ENCODE data around the gene TANGO2.

Gene TANGO2

GRCh38 chr22:19996694-19997384 lies 24.1 kb upstream of the TANGO2 start:
- no peak for DNase-seq
- H3K36me3 ChIP-seq, result no peaks in the 10 kb centered on the region
- no peak overlapping the region for H3K4me3 ChIP-seq (ENCODE audit: low read depth, low read length)
- H3K9me3 ChIP-seq (ENCODE audit: severe bottlenecking), result no peaks in the 10 kb centered on the region
- H3K27me3 ChIP-seq (ENCODE audit: insufficient read depth, low read depth, severe bottlenecking), result no peaks in the 10 kb centered on the region
- peak overlapping the region; percentile 34 for H3K27ac ChIP-seq
- TF ChIP-seq CTCF (IDR thresholded peaks at IDR 0.05; ENCODE audit: low read depth, low read length), result no peak

GRCh38 chr22:19997561-19998231 lies 23.2 kb upstream of the TANGO2 start:
- TF ChIP-seq CTCF (IDR thresholded peaks at IDR 0.05; ENCODE audit: low read depth, low read length), result no peak
- Histone ChIP-seq H3K27me3 (ENCODE audit: insufficient read depth, low read depth, severe bottlenecking) (no peaks in the 10 kb centered on the region), H3K36me3 (no peaks in the 10 kb centered on the region), H3K9me3 (ENCODE audit: severe bottlenecking) (no peaks in the 10 kb centered on the region), H3K27ac (peak overlapping the region; percentile 89), H3K4me3 (ENCODE audit: low read depth, low read length) (no peak overlapping the region)
- DNase-seq, result no peak

- TF ChIP-seq CTCF (IDR thresholded peaks at IDR 0.05; ENCODE audit: low read depth, low read length), result no peak
- Histone ChIP-seq H3K4me3 (ENCODE audit: low read depth, low read length) (no peak overlapping the region), H3K27me3 (ENCODE audit: insufficient read depth, low read depth, severe bottlenecking) (no peaks in the 10 kb centered on the region), H3K36me3 (no peaks in the 10 kb centered on the region), H3K27ac (peak overlapping the region; percentile 89), H3K9me3 (ENCODE audit: severe bottlenecking) (no peaks in the 10 kb centered on the region)
- DNase-seq, result no peak
These were observed 22.5 kb upstream of the TANGO2 start for GRCh38 chr22:19998232-19998951.

- peak overlapping the region; percentile 89 for H3K27ac ChIP-seq
- peak; percentile 40 for TF ChIP-seq CTCF (IDR thresholded peaks at IDR 0.05; ENCODE audit: low read depth, low read length)
- H3K36me3 ChIP-seq, result no peaks in the 10 kb centered on the region
- peak; percentile 93 for DNase-seq
- peak overlapping the region; percentile 16; the same call in 1 of the 2 replicates for H3K4me3 ChIP-seq (ENCODE audit: low read depth, low read length)
- peaks cover under 1% of the 10 kb centered on the region for H3K9me3 ChIP-seq (ENCODE audit: severe bottlenecking)
- no peaks in the 10 kb centered on the region for H3K27me3 ChIP-seq (ENCODE audit: insufficient read depth, low read depth, severe bottlenecking)
These were observed 21.7 kb upstream of the TANGO2 start for GRCh38 chr22:19998991-19999820.

GRCh38 chr22:20000246-20001081 lies 20.4 kb upstream of the TANGO2 start:
- peak overlapping the region; percentile 16 for H3K4me3 ChIP-seq (ENCODE audit: low read depth, low read length)
- no peaks in the 10 kb centered on the region for H3K27me3 ChIP-seq (ENCODE audit: insufficient read depth, low read depth, severe bottlenecking)
- peak; percentile 72 for DNase-seq
- H3K9me3 ChIP-seq (ENCODE audit: severe bottlenecking), result peaks cover 7% of the 10 kb centered on the region
- H3K27ac ChIP-seq, result peak overlapping the region; percentile 89
- no peaks in the 10 kb centered on the region for H3K36me3 ChIP-seq
- peak; percentile 55; the same call in 1 of the 2 replicates for TF ChIP-seq CTCF (IDR thresholded peaks at IDR 0.05; ENCODE audit: low read depth, low read length)
